ENCODE measurements around the gene KLHDC4. TPM values are rescaled to one million over a fixed set of nuclear protein-coding genes. Genes with fewer than 3 reads are reported as not detected.

The KLHDC4 gene
- total RNA-seq, 1 experiment from 2014 or later: 36.3 TPM

- no peak overlapping the region for H3K9ac ChIP-seq (ENCODE audit: low read length)
- no peak overlapping the region for H3K27ac ChIP-seq (ENCODE audit: low read length)
- H3K9me2 ChIP-seq (replicated peaks; ENCODE audit: low read length): no peaks in the 10 kb centered on the region
- peaks cover 7% of the 10 kb centered on the region; the same call in 1 of the 2 replicates for H3K27me3 ChIP-seq (ENCODE audit: low read length)
- ATAC-seq: no peak
- POLR2A ChIA-PET (ENCODE audit: unreplicated experiment): no interaction called here
- H2AFZ ChIP-seq (ENCODE audit: low read length): no peak overlapping the region
- no peaks in the 10 kb centered on the region for H3K4me1 ChIP-seq (ENCODE audit: insufficient read depth, low read length)
- H4K20me1 ChIP-seq (ENCODE audit: low read length): no peaks in the 10 kb centered on the region
- no peaks in the 10 kb centered on the region for H3K36me3 ChIP-seq (ENCODE audit: low read depth, low read length)
- H3K79me2 ChIP-seq (ENCODE audit: low read length): no peaks in the 10 kb centered on the region
- no peak overlapping the region for H3K4me3 ChIP-seq (ENCODE audit: low read length)
- intact Hi-C loops (cut with micrococcal nuclease): no loop called here
- DNase-seq: no peak
- CTCF ChIA-PET: no interaction called here
- no peaks in the 10 kb centered on the region for H3K9me3 ChIP-seq (ENCODE audit: low read length)
- TF ChIP-seq EZH2 (IDR thresholded peaks at IDR 0.05; ENCODE audit: low read length, unreplicated experiment) (no peak), EZH2phosphoT487 (IDR thresholded peaks at IDR 0.05; ENCODE audit: borderline replicate concordance, low read length) (no peak)
- TF ChIP-seq, protein P1, sequence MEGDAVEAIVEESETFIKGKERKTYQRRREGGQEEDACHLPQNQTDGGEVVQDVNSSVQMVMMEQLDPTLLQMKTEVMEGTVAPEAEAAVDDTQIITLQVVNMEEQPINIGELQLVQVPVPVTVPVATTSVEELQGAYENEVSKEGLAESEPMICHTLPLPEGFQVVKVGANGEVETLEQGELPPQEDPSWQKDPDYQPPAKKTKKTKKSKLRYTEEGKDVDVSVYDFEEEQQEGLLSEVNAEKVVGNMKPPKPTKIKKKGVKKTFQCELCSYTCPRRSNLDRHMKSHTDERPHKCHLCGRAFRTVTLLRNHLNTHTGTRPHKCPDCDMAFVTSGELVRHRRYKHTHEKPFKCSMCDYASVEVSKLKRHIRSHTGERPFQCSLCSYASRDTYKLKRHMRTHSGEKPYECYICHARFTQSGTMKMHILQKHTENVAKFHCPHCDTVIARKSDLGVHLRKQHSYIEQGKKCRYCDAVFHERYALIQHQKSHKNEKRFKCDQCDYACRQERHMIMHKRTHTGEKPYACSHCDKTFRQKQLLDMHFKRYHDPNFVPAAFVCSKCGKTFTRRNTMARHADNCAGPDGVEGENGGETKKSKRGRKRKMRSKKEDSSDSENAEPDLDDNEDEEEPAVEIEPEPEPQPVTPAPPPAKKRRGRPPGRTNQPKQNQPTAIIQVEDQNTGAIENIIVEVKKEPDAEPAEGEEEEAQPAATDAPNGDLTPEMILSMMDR (conservative IDR thresholded peaks at IDR 0.05; ENCODE audit: low read depth, low read length): no peak
- no TSS peak for BruUV-seq (replicated peaks)
- H3F3A ChIP-seq (ENCODE audit: low read length, unreplicated experiment): no peaks in the 10 kb centered on the region
- no peak overlapping the region for H3K4me2 ChIP-seq (ENCODE audit: low read length)
These were observed 94.0 kb downstream of the KLHDC4 start for GRCh38 chr16:87671715-87672270.

DNA sequence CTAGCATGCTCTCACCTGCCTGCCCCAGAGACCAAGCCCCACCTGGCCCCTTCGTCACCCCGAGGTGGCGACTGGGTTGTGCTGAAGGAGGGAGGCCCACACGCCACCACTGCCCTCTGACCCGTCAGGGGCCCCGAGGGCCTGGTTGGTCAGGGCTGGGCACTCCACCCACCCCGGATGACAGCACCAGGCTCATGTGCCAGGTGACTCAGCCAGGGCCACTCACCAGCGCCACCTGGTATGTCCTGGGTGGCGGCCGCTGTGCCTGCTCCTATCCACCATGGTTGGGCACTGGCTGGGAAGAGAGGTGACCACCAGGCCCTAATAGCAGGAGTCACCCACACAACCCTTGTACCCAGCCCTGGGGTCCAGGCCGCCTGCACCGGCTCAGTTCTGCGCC is 94.6 kb downstream of the KLHDC4 start:
- intact Hi-C loops (cut with micrococcal nuclease): no loop called here
- ChIA-PET CTCF (no interaction called here), POLR2A (ENCODE audit: unreplicated experiment) (no interaction called here)
- Histone ChIP-seq H3K9me3 (ENCODE audit: low read length) (no peaks in the 10 kb centered on the region), H3K9ac (ENCODE audit: low read length) (no peak overlapping the region), H3F3A (ENCODE audit: low read length, unreplicated experiment) (no peaks in the 10 kb centered on the region), H3K4me2 (ENCODE audit: low read length) (no peak overlapping the region), H3K4me1 (ENCODE audit: insufficient read depth, low read length) (no peaks in the 10 kb centered on the region), H3K4me3 (ENCODE audit: low read length) (no peak overlapping the region), H3K27ac (ENCODE audit: low read length) (no peak overlapping the region), H3K27me3 (ENCODE audit: low read length) (peaks cover 9% of the 10 kb centered on the region; the same call in 1 of the 2 replicates), H3K9me2 (replicated peaks; ENCODE audit: low read length) (no peaks in the 10 kb centered on the region), H2AFZ (ENCODE audit: low read length) (no peak overlapping the region), H3K79me2 (ENCODE audit: low read length) (no peaks in the 10 kb centered on the region), H3K36me3 (ENCODE audit: low read depth, low read length) (no peaks in the 10 kb centered on the region), H4K20me1 (ENCODE audit: low read length) (no peaks in the 10 kb centered on the region)
- ATAC-seq: no peak; the same call in 1 of the 2 replicates
- TF ChIP-seq EZH2 (IDR thresholded peaks at IDR 0.05; ENCODE audit: low read length, unreplicated experiment): no peak
- no peak for TF ChIP-seq EZH2phosphoT487 (IDR thresholded peaks at IDR 0.05; ENCODE audit: borderline replicate concordance, low read length)
- TF ChIP-seq, protein P1 (conservative IDR thresholded peaks at IDR 0.05; ENCODE audit: low read depth, low read length): peak; percentile 34; the same call in 1 of the 2 replicates
- DNase-seq: peak; percentile 28
- no TSS peak for BruUV-seq (replicated peaks)

DNA sequence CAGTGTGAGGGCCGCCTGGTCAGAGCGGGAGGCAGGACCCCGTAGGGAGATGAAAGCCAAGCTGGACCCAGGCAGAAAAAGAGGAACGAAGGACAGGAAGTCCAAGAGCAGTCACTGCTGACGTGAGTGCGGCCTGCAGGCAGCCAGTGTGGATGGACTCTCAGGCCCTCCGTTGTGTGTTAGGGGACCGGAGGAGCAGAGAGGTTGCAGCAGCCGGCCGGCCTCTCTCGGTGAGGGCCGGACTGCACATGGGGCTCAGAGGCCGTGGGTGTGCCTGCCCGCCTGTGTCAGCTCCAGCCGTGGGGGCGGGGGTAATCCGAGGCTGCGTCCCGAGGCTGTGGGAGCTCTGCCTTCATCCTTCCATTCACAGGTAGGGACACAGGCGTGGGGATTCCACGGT is 96.1 kb downstream of the KLHDC4 start:
- no TSS peak for BruUV-seq (replicated peaks)
- no peaks in the 10 kb centered on the region for H3K79me2 ChIP-seq (ENCODE audit: low read length)
- no peak for TF ChIP-seq EZH2phosphoT487 (IDR thresholded peaks at IDR 0.05; ENCODE audit: borderline replicate concordance, low read length)
- TF ChIP-seq, protein P1 (conservative IDR thresholded peaks at IDR 0.05; ENCODE audit: low read depth, low read length): no peak
- no peak for TF ChIP-seq EZH2 (IDR thresholded peaks at IDR 0.05; ENCODE audit: low read length, unreplicated experiment)
- no peak overlapping the region for H3K4me3 ChIP-seq (ENCODE audit: low read length)
- H4K20me1 ChIP-seq (ENCODE audit: low read length): no peaks in the 10 kb centered on the region
- intact Hi-C loops (cut with micrococcal nuclease): no loop called here
- H3K9me2 ChIP-seq (replicated peaks; ENCODE audit: low read length): no peaks in the 10 kb centered on the region
- no peaks in the 10 kb centered on the region for H3K9me3 ChIP-seq (ENCODE audit: low read length)
- DNase-seq: no peak
- POLR2A ChIA-PET (ENCODE audit: unreplicated experiment): no interaction called here
- peaks cover 9% of the 10 kb centered on the region; the same call in 1 of the 2 replicates for H3K27me3 ChIP-seq (ENCODE audit: low read length)
- no peak for ATAC-seq
- H3F3A ChIP-seq (ENCODE audit: low read length, unreplicated experiment): no peaks in the 10 kb centered on the region
- H3K36me3 ChIP-seq (ENCODE audit: low read depth, low read length): no peaks in the 10 kb centered on the region
- no peaks in the 10 kb centered on the region for H3K4me1 ChIP-seq (ENCODE audit: insufficient read depth, low read length)
- no peak overlapping the region for H2AFZ ChIP-seq (ENCODE audit: low read length)
- no peak overlapping the region for H3K9ac ChIP-seq (ENCODE audit: low read length)
- CTCF ChIA-PET: no interaction called here
- no peak overlapping the region for H3K4me2 ChIP-seq (ENCODE audit: low read length)
- no peak overlapping the region for H3K27ac ChIP-seq (ENCODE audit: low read length)
